ENCODE results near the gene CD302.
"Not testable (repeated sequence)": the region's sequence is repeated elsewhere in the genome, so short reads cannot be mapped to it uniquely, and the experiment has no call there.

The CD302 gene

GRCh38 chr2:159792599-159792998, 5.4 kb downstream of the CD302 start:
- DNase-seq, result no peak

- no peak for DNase-seq
Measured at GRCh38 chr2:159792036-159792435, 6.0 kb downstream of the CD302 start.

GRCh38 chr2:159790323-159790722, 7.7 kb downstream of the CD302 start:
- no peak for DNase-seq

- DNase-seq, result no peak
Measured at GRCh38 chr2:159788253-159788652, 9.8 kb downstream of the CD302 start.

GRCh38 chr2:159787647-159788046, 10.4 kb downstream of the CD302 start:
- DNase-seq, result not testable (repeated sequence)

GRCh38 chr2:159786938-159787337, 11.1 kb downstream of the CD302 start:
- DNase-seq, result no peak

- no peak for DNase-seq
Measured at GRCh38 chr2:159785195-159785594, 12.8 kb downstream of the CD302 start.

- DNase-seq, result not testable (repeated sequence)
Measured at GRCh38 chr2:159784744-159785143, 13.3 kb downstream of the CD302 start.

GRCh38 chr2:159783556-159783955, 14.5 kb downstream of the CD302 start:
- DNase-seq, result no peak

GRCh38 chr2:159776321-159776720, 21.7 kb downstream of the CD302 start:
- DNase-seq, result no peak

- no peak for DNase-seq
Measured at GRCh38 chr2:159775021-159775420, 23.0 kb downstream of the CD302 start.

GRCh38 chr2:159774370-159774990, 23.5 kb downstream of the CD302 start:
- DNase-seq, result no peak

- DNase-seq, result no peak
Measured at GRCh38 chr2:159773886-159774285, 24.1 kb downstream of the CD302 start.

- DNase-seq, result no peak
Measured at GRCh38 chr2:159773426-159773825, 24.6 kb downstream of the CD302 start.

GRCh38 chr2:159769147-159769546, 28.9 kb downstream of the CD302 start:
- no peak for DNase-seq

- DNase-seq, result no peak
Measured at GRCh38 chr2:159762075-159762474, 35.9 kb downstream of the CD302 start.

- no peak for DNase-seq
Measured at GRCh38 chr2:159760326-159760725, 37.7 kb downstream of the CD302 start.

GRCh38 chr2:159759577-159759976, 38.4 kb downstream of the CD302 start:
- DNase-seq, result no peak

GRCh38 chr2:159758686-159759085, 39.3 kb downstream of the CD302 start:
- DNase-seq, result no peak

- DNase-seq, result no peak
Measured at GRCh38 chr2:159758239-159758638, 39.8 kb downstream of the CD302 start.

- peak in 1 of 2 experiments; percentile 20 for DNase-seq
Measured at GRCh38 chr2:159755788-159756187, 42.2 kb downstream of the CD302 start.

- no peak for DNase-seq
Measured at GRCh38 chr2:159755014-159755413, 43.0 kb downstream of the CD302 start.

- DNase-seq, result no peak
Measured at GRCh38 chr2:159753797-159754196, 44.2 kb downstream of the CD302 start.

- DNase-seq, result no peak
Measured at GRCh38 chr2:159750873-159751272, 47.1 kb downstream of the CD302 start.

GRCh38 chr2:159748089-159748488, 49.9 kb downstream of the CD302 start:
- no peak for DNase-seq
